Bronchial epithelial cell (primary cell): ENCODE measurements around the gene GPR65. TPM values are rescaled to one million over a fixed set of nuclear protein-coding genes. Genes with fewer than 3 reads are reported as not detected.
A peak's percentile ranks its signal among the peaks of the same experiment; 100 is the strongest.

Source experiments
- DNase-seq: peaks from one replicate; pipeline ENCODE4 v3.0.0-alpha.2; 2010; ENCODE audit warnings: low read depth
- FAIRE-seq: peaks from 2 replicates; lab custom pipeline; 2011; peaks lifted over from hg19 to GRCh38; lab: Jason Lieb, UNC
- H3K27me3 ChIP-seq: 2 replicates; pipeline ENCODE4 v1.5.1; 2011; ENCODE audit warnings: low read length; ENCODE audit not compliant: control insufficient read depth, insufficient read depth
- H3K36me3 ChIP-seq: 2 replicates; pipeline ENCODE4 v1.5.1; 2011; ENCODE audit warnings: low read length; ENCODE audit not compliant: control insufficient read depth, insufficient read depth
- H3K4me3 ChIP-seq: 2 replicates; pipeline ENCODE4 v1.5.1; 2011; ENCODE audit warnings: mild to moderate bottlenecking, low read depth, low read length, control low read depth
- total RNA-seq: library from RNA; depleted of rRNA; stranded (reverse); fragments of >200 nt; gene quantifications from 2 replicates; pipeline ENCODE4 v1.2.1, GENCODE V29; 2014
- TF ChIP-seq, protein P1 (sequence below): IDR thresholded peaks from 2 replicates; pipeline ENCODE4 v1.5.1; 2011; ENCODE audit warnings: mild to moderate bottlenecking, moderate library complexity, low read length, control low read depth, inconsistent platforms; ENCODE audit not compliant: insufficient read depth, severe bottlenecking

Gene GPR65
- total RNA-seq, 1 donor from 2014 or later = under 0.01 TPM

DNA sequence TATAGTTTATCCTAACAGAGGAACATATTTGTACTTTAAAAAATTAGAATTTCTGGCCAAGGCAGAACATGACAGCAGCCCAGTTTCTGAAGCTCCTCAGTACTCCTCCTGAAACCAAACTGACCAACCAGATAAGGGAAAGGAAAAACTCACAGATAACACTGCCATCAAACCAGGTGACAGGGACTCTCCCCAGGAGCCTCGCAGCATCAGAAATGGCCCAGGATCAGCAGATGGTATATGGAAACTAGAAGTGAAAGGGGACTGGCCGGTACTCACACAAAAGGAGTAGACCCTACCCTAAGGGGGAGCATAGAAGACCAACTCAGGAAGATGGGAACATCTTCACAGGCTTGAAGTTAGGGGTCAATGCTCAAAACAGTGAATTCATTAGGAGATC lies 33.9 kb upstream of the GPR65 start:
- Histone ChIP-seq H3K4me3 (no peak overlapping the region), H3K36me3 (no peaks in the 10 kb centered on the region), H3K27me3 (no peaks in the 10 kb centered on the region)
- TF ChIP-seq, protein P1, sequence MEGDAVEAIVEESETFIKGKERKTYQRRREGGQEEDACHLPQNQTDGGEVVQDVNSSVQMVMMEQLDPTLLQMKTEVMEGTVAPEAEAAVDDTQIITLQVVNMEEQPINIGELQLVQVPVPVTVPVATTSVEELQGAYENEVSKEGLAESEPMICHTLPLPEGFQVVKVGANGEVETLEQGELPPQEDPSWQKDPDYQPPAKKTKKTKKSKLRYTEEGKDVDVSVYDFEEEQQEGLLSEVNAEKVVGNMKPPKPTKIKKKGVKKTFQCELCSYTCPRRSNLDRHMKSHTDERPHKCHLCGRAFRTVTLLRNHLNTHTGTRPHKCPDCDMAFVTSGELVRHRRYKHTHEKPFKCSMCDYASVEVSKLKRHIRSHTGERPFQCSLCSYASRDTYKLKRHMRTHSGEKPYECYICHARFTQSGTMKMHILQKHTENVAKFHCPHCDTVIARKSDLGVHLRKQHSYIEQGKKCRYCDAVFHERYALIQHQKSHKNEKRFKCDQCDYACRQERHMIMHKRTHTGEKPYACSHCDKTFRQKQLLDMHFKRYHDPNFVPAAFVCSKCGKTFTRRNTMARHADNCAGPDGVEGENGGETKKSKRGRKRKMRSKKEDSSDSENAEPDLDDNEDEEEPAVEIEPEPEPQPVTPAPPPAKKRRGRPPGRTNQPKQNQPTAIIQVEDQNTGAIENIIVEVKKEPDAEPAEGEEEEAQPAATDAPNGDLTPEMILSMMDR = no peak
- no peak for FAIRE-seq
- DNase-seq = no peak

DNA sequence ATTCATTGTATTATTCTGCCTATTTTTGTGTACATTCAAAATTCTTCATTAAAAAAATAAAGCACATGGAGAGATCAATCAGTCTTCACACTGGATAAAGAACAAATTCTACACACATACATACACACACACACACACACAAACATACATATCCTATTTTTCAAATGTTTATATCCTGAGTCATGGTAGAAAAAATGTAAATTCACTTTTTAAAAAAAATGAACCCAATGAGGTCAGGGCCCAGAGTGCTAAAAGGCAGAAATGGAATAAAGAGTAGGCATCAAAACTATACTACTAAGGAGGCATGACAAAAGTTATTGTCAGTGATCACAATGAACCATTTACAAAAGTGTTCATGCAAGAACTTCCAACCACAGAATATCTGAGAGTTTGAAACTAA lies 29.3 kb upstream of the GPR65 start:
- TF ChIP-seq, protein P1 = no peak
- no peaks in the 10 kb centered on the region for H3K27me3 ChIP-seq
- H3K4me3 ChIP-seq = no peak overlapping the region
- DNase-seq = peak; percentile 20
- no peaks in the 10 kb centered on the region for H3K36me3 ChIP-seq
- FAIRE-seq = no peak

DNA sequence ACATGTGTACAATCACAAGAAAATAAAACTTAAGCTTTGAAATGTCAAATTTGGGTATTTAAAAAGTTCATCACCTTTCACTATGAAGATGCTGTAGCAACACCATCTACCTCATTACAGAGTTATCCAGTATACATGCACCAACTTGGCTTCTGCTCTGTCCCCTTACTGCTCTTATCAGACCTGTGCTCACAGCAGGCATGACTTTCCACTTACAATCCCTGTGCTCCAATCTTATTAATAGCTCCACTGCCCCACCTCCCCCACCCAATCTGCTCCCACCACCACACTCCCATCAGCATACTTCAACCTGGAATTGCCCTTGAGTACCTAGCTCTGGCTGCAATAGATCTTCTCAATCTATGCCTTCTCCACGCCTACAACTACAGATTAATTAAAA lies 25.2 kb upstream of the GPR65 start:
- FAIRE-seq = no peak
- no peaks in the 10 kb centered on the region for H3K27me3 ChIP-seq
- H3K36me3 ChIP-seq = no peaks in the 10 kb centered on the region
- DNase-seq = no peak
- TF ChIP-seq, protein P1 = no peak
- H3K4me3 ChIP-seq = no peak overlapping the region

DNA sequence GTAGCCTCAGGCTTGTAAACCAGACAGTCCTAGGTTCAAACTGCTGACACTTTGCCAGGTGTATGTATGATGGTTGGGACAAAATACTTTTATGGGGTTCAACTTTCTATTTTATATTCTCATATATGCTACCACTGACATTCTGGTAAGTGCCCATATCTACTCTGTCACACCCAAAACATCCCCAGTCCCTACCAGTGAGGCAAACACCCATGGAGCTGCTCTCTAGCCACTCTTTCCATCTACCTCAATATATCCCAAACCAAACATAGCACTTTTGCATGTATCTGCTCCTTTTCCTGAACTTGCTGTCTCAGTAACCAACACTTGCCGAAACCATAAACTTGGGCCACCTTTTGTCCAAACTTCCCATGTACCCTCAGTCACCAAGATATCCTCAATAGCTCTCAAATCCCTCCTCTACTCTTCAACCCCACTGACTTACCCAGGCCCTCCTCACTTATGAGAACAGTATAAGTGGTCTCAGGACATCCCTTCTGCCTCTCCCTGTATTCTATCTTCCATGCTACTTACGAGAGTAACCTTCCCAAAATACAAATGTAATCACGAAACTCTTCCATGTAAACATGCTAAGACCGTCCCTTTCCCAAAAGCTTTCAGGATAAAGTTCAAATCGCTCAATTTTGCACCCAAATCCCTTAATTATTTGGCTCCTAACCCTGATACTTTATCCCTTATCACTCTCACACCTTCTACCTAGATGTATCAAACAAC lies 15.5 kb upstream of the GPR65 start:
- DNase-seq (no peak), FAIRE-seq (no peak)
- no peaks in the 10 kb centered on the region for H3K27me3 ChIP-seq
- H3K4me3 ChIP-seq = no peak overlapping the region
- H3K36me3 ChIP-seq = no peaks in the 10 kb centered on the region
- TF ChIP-seq, protein P1 = no peak

DNA sequence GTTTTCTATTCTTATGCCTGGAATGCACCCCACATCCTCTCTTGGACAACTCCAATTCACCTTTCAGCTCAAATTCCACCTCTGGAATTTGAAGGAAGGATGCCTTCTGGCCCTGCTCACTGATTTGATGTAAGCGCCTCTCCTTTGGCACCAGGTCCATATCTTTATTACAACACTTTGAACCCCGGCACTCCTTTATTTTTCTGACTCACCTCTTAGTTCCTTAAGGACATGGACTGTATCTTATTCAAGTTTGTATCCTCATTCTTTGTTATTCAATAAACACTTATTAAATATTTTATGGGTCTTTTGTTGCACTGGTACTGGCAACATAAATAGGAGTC lies 15.0 kb upstream of the GPR65 start:
- TF ChIP-seq, protein P1 = no peak
- FAIRE-seq = no peak
- peak; percentile 65 for DNase-seq
- Histone ChIP-seq H3K27me3 (no peaks in the 10 kb centered on the region), H3K4me3 (no peak overlapping the region), H3K36me3 (no peaks in the 10 kb centered on the region)

DNA sequence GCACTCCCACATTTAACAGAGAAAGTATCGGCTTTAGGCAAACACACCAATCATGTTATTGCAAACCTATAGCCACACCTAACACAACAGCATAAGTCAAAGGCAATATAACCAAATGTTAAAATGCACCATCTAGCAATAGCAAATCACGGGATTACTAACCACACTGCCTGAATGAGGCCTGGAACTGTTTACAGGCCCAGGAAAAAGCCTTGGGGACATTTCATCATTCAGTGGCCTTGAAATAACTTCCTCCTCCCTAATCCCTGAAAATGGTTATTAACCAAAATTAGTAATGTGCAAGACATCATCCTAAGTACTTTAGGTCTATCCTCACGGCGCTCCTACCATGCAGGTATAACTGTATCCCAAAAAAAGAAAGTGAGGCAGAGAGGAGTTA lies 14.3 kb upstream of the GPR65 start:
- Histone ChIP-seq H3K27me3 (no peaks in the 10 kb centered on the region), H3K4me3 (no peak overlapping the region), H3K36me3 (no peaks in the 10 kb centered on the region)
- DNase-seq (no peak), FAIRE-seq (no peak)
- TF ChIP-seq, protein P1 = no peak
